CD14-positive monocyte (primary cell): ENCODE data around the gene MMRN1. TPM values are rescaled to one million over a fixed set of nuclear protein-coding genes. Genes with fewer than 3 reads are reported as not detected.

ENCODE experiments used
- DNase-seq, 3 donors: peaks; one replicate each; pipeline ENCODE4 v3.0.0-alpha.2; 2011 to 2022
- H2AFZ ChIP-seq: 2 replicates; pipeline ENCODE4 v1.6.0; 2012; ENCODE audit warnings: mild to moderate bottlenecking, low read depth, low read length, inconsistent platforms; ENCODE audit not compliant: insufficient read depth, poor library complexity, severe bottlenecking
- H3K27ac ChIP-seq, 2 donors: 1 replicate in 1 of 2; 2 replicates in 1 of 2; pipeline ENCODE4 v1.5.1; 2012 to 2013; ENCODE audit warnings: low read length in 2 of 2, control low read depth in 1 of 2, inconsistent platforms in 1 of 2, low read depth in 1 of 2, mild to moderate bottlenecking in 1 of 2
- H3K27me3 ChIP-seq, 2 donors: one replicate each; pipeline versions ENCODE4 v1.6.0 to v1.6.1; 2011 to 2013; ENCODE audit warnings: low read length in 2 of 2; ENCODE audit not compliant: control insufficient read depth in 2 of 2, insufficient read depth in 2 of 2
- H3K36me3 ChIP-seq, 2 donors: replicated peaks in 1 of 2; 1 replicate in 1 of 2; 2 replicates in 1 of 2; pipeline versions ENCODE4 v1.5.1 to v1.6.1; 2012 to 2013; ENCODE audit warnings: low read length in 2 of 2, control low read depth in 1 of 2, inconsistent platforms in 1 of 2, mild to moderate bottlenecking in 1 of 2; ENCODE audit not compliant: insufficient read depth in 2 of 2, control insufficient read depth in 1 of 2
- H3K4me1 ChIP-seq, 2 donors: 1 replicate in 1 of 2; 2 replicates in 1 of 2; pipeline versions ENCODE4 v1.5.1 to v1.6.1; 2012 to 2013; ENCODE audit warnings: low read length in 2 of 2, control low read depth in 1 of 2, inconsistent platforms in 1 of 2, mild to moderate bottlenecking in 1 of 2, moderate library complexity in 1 of 2; ENCODE audit not compliant: insufficient read depth in 2 of 2, control insufficient read depth in 1 of 2
- H3K4me2 ChIP-seq: replicated peaks from 2 replicates; pipeline ENCODE3; 2012; ENCODE audit warnings: low read length, moderate library complexity, mild to moderate bottlenecking; ENCODE audit not compliant: poor library complexity, severe bottlenecking; ENCODE audit errors: extremely low read depth
- H3K4me3 ChIP-seq, 3 experiments: fragments of 200-600 bp in 1 of 3; sonication (generic) in 1 of 3; replicated peaks in 1 of 3; 1 replicate in 2 of 3; 2 replicates in 1 of 3; pipeline ENCODE4 v1.5.1; 2011 to 2013; ENCODE audit warnings: low read length in 3 of 3, mild to moderate bottlenecking in 3 of 3, control low read depth in 2 of 3, low read depth in 2 of 3, inconsistent platforms in 1 of 3, moderate library complexity in 1 of 3
- H3K79me2 ChIP-seq: 2 replicates; pipeline ENCODE4 v1.6.0; 2012; ENCODE audit warnings: mild to moderate bottlenecking, control low read depth, inconsistent platforms, low read length, moderate library complexity; ENCODE audit not compliant: insufficient read depth
- H3K9ac ChIP-seq: 2 replicates; pipeline ENCODE4 v1.6.0; 2017; ENCODE audit warnings: low read length, mild to moderate bottlenecking; ENCODE audit not compliant: insufficient read depth, poor library complexity, severe bottlenecking
- H3K9me3 ChIP-seq, 2 donors: replicated peaks in 1 of 2; 1 replicate in 1 of 2; 2 replicates in 1 of 2; pipeline versions ENCODE4 v1.5.1 to v1.6.1; 2012 to 2013; ENCODE audit warnings: low read length in 2 of 2, control low read depth in 1 of 2; ENCODE audit not compliant: control insufficient read depth in 1 of 2, insufficient read depth in 1 of 2
- H4K20me1 ChIP-seq: 2 replicates; pipeline ENCODE4 v1.6.0; 2012; ENCODE audit warnings: mild to moderate bottlenecking, low read length, control low read depth, moderate library complexity; ENCODE audit not compliant: insufficient read depth
- H3K27ac Mint-ChIP-seq, 7 donors: one replicate each; pipeline ENCODE4 v1.8.0; 2020; ENCODE audit warnings: mild to moderate bottlenecking in 7 of 7, mixed read lengths in 7 of 7, moderate library complexity in 6 of 7, inconsistent platforms in 2 of 7
- H3K27me3 Mint-ChIP-seq, 3 donors: one replicate each; pipeline ENCODE4 v1.8.0; 2021 to 2022; ENCODE audit warnings: low read depth in 3 of 3, mild to moderate bottlenecking in 3 of 3, mixed read lengths in 3 of 3, moderate library complexity in 3 of 3, inconsistent platforms in 1 of 3
- H3K36me3 Mint-ChIP-seq, 2 donors: one replicate each; pipeline ENCODE4 v1.8.0; 2020; ENCODE audit warnings: mixed read lengths in 2 of 2, inconsistent platforms in 1 of 2, mild to moderate bottlenecking in 1 of 2
- H3K4me1 Mint-ChIP-seq: one replicate; pipeline ENCODE4 v1.8.0; 2020; ENCODE audit warnings: mild to moderate bottlenecking, mixed read lengths
- H3K4me3 Mint-ChIP-seq, 2 donors: one replicate each; pipeline ENCODE4 v1.8.0; 2020; ENCODE audit warnings: mild to moderate bottlenecking in 2 of 2, mixed read lengths in 2 of 2, moderate library complexity in 1 of 2
- H3K9me3 Mint-ChIP-seq, 7 donors: one replicate each; pipeline ENCODE4 v1.8.0; 2020 to 2022; ENCODE audit warnings: mixed read lengths in 7 of 7, mild to moderate bottlenecking in 6 of 7, moderate library complexity in 6 of 7, inconsistent platforms in 2 of 7
- WGBS: methylation state at CpG from one replicate; pipeline ENCODE4 v1.1.5; 2013; ENCODE audit warnings: missing lambda C conversion rate; ENCODE audit not compliant: insufficient coverage; 5-methylcytosine and 5-hydroxymethylcytosine counted together
- intact Hi-C, 2 donors: fragments of 100-400 bp; cut with micrococcal nuclease; formaldehyde crosslinking; loops; one replicate each; pipeline versions ENCODE4 v1.15.0 to v1.15.1; 2023
- polyA plus RNA-seq, 3 donors: library from polyadenylated mRNA; depleted of rRNA in 1 of 3; unstranded in 2 of 3; stranded (reverse) in 1 of 3; fragments of 300-500 nt in 2 of 3; fragments of >200 nt in 1 of 3; fragmentation: Illumina TruSeq in 2 of 3; gene quantifications; 1 replicate in 2 of 3; 2 replicates in 1 of 3; pipeline ENCODE4 v1.2.3, GENCODE V29; 2012 to 2021
- TF ChIP-seq, protein P1 (sequence below): fragments of 200-600 bp; IDR thresholded peaks from one replicate; pipeline ENCODE4 v1.8.0; 2022; ENCODE audit warnings: antibody characterized with exemption, mild to moderate bottlenecking

The MMRN1 gene
- polyA plus RNA-seq, 3 donors = 0.07 TPM; not detected in 2

DNA sequence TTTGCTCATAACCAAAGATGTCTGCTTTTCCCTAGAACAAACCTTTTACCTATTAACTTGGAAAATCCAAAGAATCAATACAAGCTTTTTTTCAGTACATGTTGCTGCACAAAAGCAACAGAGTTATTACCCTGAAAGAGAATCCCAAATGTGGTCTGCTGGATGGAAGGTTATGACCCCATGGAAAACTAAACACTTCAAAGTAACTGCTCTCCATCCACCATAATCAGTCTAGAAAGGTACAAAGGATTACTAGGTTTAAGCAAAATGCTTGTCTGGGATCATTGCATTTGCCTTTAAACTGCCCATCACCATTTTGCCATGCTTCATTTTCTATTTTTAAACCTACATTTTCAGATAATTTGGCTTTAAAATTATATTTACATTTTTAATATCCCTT is 11.7 kb downstream of the MMRN1 start:
- Histone ChIP-seq H3K4me3 (no peak overlapping the region), H3K4me1 (no peaks in the 10 kb centered on the region), H2AFZ (no peak overlapping the region), H3K36me3 (no peaks in the 10 kb centered on the region), H3K27me3 (no peaks in the 10 kb centered on the region), H3K9me3 (no peaks in the 10 kb centered on the region), H4K20me1 (no peaks in the 10 kb centered on the region), H3K27ac (no peak overlapping the region), H3K9ac (no peak overlapping the region), H3K79me2 (no peaks in the 10 kb centered on the region), H3K4me2 (no peak overlapping the region)
- no peak for DNase-seq
- no peak overlapping the region for H3K27ac Mint-ChIP-seq
- H3K4me1 Mint-ChIP-seq = no peaks in the 10 kb centered on the region
- H3K4me3 Mint-ChIP-seq = no peak overlapping the region
- intact Hi-C loops = loop anchor here in 1 of 2 donors (10.0 kb wide), 1 partner anchor 682 kb away; no protein-coding TSS in a partner anchor
- H3K9me3 Mint-ChIP-seq = no peaks in the 10 kb centered on the region
- TF ChIP-seq, protein P1, sequence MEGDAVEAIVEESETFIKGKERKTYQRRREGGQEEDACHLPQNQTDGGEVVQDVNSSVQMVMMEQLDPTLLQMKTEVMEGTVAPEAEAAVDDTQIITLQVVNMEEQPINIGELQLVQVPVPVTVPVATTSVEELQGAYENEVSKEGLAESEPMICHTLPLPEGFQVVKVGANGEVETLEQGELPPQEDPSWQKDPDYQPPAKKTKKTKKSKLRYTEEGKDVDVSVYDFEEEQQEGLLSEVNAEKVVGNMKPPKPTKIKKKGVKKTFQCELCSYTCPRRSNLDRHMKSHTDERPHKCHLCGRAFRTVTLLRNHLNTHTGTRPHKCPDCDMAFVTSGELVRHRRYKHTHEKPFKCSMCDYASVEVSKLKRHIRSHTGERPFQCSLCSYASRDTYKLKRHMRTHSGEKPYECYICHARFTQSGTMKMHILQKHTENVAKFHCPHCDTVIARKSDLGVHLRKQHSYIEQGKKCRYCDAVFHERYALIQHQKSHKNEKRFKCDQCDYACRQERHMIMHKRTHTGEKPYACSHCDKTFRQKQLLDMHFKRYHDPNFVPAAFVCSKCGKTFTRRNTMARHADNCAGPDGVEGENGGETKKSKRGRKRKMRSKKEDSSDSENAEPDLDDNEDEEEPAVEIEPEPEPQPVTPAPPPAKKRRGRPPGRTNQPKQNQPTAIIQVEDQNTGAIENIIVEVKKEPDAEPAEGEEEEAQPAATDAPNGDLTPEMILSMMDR = no peak
- H3K36me3 Mint-ChIP-seq = no peaks in the 10 kb centered on the region
- no peaks in the 10 kb centered on the region for H3K27me3 Mint-ChIP-seq

DNA sequence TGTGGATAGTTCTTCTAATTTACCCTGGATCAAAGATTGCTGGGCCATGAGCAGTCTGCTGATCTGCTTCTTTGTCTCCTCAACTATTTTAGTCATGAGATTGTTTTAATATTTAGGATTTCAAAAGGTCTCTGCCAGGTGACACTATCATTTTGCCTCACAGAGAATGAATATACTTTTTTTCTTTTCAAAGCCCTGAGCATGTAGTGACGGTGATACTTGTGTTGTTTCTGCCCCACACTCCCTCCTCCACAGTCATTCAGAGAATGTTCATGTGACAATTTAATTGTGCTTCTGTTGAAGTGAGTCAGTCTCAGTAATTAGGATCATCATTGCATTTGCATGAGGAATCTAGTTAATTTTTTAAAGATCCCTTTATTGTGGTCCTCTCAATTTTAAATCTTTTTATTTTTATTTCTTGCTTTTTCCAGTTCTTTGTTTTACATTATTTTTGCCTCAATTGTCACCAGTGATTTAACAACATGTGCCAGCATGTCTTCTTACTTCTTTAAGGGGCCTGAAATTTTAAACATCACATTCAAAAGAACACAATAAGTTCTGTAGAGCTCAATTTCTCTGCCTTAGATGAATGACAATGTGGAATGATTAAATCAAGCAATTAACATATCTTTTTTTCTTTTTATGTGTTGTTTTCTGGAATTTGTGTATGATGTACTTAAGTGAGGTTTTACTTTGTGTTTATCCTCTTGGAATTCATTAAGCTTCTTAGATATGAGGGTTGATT is 12.3 kb downstream of the MMRN1 start:
- Histone ChIP-seq H3K27me3 (no peaks in the 10 kb centered on the region), H3K27ac (no peak overlapping the region), H3K9ac (no peak overlapping the region), H3K9me3 (no peaks in the 10 kb centered on the region), H3K79me2 (no peaks in the 10 kb centered on the region), H3K4me3 (no peak overlapping the region), H3K4me2 (no peak overlapping the region), H4K20me1 (no peaks in the 10 kb centered on the region), H3K4me1 (no peaks in the 10 kb centered on the region), H3K36me3 (no peaks in the 10 kb centered on the region), H2AFZ (no peak overlapping the region)
- no CpG with 5 or more reads among the region's 1 CpG for WGBS
- intact Hi-C loops = loop anchor here in 1 of 2 donors (10.0 kb wide), 1 partner anchor 682 kb away; no protein-coding TSS in a partner anchor
- no peak overlapping the region for H3K4me3 Mint-ChIP-seq
- no peaks in the 10 kb centered on the region for H3K27me3 Mint-ChIP-seq
- no peaks in the 10 kb centered on the region for H3K4me1 Mint-ChIP-seq
- no peaks in the 10 kb centered on the region for H3K9me3 Mint-ChIP-seq
- no peak overlapping the region for H3K27ac Mint-ChIP-seq
- TF ChIP-seq, protein P1 = no peak
- no peak for DNase-seq
- H3K36me3 Mint-ChIP-seq = no peaks in the 10 kb centered on the region
